ENCODE results near the gene R3HDML.

Gene R3HDML

GRCh38 chr20:44367746-44368145 lies 30.9 kb downstream of the R3HDML start:
- DNase-seq = no peak

DNA sequence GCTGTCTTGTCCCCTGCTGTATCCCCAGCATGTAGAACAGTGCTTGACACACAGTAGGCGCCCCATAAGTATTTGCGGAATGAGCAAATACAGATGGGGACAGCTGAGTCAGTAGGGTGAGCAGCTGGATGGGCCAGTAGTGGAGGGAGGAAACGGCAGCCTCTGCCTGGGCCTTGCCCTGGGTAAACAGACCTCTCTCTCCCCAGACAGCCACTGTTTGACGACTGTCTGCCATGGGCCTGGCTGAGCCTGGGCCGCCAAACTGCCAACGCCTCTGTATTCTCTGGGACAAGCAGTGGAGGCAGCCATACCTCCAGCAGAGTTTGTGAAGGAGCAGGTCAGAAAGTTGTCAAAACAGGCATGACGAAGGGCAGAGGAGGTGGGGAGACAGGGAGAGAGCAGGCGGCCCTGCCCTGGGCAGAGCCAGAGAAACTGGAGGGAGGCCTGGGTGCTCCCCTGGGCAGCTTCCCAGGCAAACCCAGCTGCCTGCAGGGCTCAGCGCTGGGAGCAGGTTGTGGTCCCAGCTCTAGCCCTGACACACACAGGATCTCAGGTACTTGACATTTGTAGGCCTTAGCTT lies 33.9 kb downstream of the R3HDML start:
- DNase-seq = no peak

DNA sequence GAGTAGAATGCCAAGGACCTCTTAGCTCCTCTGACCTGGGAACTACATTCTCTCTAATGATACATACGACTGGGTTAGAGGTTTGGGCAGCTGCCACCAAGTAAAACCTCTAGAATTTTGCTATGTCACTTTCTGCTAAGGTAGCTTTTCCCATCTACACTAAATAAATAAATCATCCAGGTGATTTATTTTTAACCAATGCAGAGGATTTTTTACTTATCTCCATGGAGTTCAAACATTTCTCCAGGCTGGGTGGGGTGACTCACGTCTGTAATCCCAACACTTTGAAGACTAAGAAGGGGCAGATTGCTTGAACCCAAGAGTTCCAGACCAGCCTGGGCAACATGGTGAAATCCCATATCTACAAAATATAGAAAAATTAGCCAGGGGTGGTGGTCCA lies 45.8 kb downstream of the R3HDML start:
- no peak for DNase-seq

DNA sequence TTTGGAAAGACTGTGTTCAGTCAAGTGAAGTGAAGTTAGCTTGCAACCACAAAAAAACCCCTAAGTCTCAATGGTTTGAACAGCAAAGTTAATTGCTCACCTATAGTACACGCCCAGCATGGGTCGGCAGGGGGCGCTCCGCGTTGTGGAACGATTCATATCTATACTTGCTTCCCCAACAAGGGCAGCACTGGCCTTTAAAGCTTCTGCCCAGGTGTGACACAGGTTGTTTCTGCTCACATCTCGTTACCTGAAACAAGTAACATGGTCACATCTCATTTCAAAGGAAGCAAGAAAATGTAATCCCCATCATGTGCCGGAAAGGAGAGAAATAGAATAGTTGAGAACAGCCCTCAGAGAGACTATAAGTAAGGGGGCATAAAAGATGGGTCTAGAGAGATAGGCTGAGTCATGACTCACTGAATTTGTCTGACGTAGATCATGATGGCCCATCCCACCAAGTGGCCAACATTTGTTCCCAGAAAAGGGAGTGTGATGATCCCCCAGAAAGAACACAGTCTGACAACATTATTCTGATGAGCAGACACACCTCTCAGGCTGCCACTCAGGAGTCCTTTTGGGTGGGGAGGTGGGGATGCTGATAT lies 47.7 kb downstream of the R3HDML start:
- DNase-seq = peak; percentile 72

DNA sequence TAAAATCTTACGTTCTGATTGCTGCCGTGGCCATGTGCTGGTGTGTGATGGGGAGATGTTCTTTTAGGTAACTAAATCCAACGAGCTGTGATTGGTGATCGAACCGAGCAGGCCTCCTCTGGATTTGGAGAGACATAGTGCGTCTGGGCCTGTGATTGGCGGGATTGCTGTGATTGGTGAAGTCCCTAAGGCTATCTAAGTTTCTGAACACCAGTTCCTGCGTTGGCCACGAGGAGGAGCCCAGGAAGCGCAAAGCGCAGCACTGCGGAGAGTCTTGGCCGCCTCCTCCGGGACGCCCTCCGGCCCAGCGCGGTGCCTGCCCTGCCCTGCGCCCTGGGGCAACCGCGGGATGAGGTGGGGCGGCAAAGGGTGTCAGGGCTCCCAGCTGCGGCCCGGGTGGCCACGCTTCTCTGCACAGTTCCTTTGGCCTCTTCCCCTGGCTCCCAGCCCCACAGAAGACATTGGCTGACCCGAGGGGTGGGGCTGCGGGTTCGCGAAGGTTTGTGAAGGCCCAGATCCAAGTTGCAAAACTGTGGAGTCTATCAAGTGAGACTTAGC lies 51.7 kb downstream of the R3HDML start:
- peak; percentile 44 for DNase-seq

DNA sequence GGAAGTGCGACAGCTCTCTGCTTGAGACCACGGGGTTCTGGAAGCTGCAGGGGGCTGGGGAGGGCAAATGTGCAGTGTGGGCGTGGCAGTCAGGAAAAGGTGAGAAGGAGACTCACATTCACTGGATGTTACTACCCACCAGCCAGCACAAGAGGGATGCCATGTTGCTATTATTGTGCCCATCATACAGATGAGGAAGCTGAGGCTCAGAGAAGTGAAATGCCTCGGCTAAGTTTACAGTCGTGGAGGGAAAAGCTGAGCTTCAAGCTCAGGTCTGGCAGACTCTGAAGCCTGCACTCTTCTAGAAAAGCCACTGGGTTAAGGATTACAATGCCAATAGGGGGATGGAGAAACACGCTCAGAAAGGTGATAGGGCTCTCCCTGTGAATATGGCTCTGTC lies 53.0 kb downstream of the R3HDML start:
- DNase-seq = no peak

GRCh38 chr20:44390280-44390679 lies 53.4 kb downstream of the R3HDML start:
- no peak for DNase-seq

DNA sequence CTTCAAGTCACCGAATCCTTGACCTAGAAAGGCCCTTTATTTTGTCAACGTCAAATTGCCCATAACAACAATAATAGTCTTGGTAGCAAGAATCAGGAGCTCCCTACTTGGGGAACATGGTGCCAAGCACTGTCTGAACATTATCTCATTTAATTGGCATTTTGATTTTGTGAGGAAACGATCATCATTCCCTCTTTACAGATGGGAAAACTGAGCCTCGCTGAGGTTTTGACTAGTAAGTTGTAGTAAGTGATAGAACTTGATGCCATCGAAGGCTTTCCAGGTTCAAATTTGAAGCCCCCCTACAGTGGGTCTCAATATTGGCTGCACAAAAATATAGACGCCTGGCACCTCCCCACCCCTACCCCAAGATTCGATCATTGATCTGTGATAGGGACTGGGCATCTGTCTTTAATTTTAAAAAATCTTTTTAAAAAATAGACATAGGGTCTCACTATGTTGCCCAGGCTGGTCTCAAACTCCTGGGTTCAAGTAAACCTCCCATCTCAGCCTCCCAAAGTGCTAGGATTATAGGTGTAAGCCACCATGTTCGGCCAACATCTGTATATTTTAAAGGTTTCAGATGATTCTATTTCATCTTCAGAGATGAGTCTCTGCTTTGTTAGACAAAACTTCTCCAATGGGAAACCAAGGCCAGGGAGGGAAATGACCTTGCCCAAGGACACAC lies 55.4 kb downstream of the R3HDML start:
- no peak for DNase-seq

GRCh38 chr20:44392776-44393607 lies 56.1 kb downstream of the R3HDML start:
- no peak for DNase-seq

- DNase-seq = no peak
These were observed 57.0 kb downstream of the R3HDML start for GRCh38 chr20:44393608-44394451.

- DNase-seq = no peak
These were observed 57.5 kb downstream of the R3HDML start for GRCh38 chr20:44394452-44394701.

GRCh38 chr20:44394702-44395460 lies 58.0 kb downstream of the R3HDML start:
- no peak for DNase-seq

GRCh38 chr20:44395461-44396340 lies 58.9 kb downstream of the R3HDML start:
- no peak for DNase-seq

DNA sequence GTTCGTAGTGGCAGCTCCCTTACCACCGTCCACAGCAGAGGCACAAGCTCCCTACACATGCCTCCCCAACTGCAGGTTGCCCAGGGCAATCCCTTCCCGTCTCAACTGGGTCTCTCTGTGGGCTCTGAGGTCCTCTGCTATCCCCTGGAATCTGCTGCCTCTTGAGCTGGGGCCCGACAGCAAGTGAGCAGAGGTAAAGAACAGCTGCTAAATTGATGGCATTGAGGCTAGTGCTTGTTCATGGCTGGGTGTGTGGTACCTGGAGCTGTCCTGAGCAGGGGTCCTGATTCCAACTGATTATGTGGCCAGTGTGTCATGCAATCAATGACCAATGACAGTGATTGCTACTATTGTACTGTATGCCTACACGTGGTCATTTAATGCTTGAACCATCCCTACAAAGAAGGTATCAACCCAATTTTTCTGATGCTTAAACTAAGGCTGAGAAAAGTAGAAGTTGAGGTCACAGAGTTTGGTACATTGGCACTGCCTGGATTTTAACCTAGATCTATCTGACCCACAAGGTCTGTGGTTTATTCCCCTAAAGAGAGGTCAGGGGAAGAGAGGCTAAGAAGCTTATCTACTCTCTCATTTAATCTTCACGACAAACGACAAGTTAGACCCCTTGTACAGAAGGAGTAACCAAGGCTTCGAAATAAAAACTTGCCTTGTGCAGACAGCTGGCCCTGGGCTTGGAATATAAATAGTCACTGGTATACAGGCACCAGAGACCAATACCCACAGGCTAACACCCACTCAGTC lies 59.7 kb downstream of the R3HDML start:
- no peak for DNase-seq

DNA sequence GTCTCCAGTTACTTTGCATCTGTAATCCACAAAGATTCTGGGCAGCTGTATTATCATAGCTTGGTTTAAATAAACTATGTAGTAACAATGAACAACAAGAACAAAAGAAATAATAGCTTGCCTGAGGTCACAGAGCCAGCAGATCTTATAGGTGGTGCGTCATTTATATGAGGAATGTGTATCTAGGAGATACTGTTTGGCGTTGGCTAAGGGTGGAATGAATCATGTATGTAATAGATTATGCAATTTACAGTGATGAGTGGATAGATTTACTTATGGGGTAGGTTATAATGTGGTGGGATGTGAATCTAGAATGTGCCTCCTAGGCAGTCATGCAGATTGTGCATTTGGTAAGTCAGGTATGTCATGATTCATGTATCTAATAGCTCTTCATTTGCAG lies 61.5 kb downstream of the R3HDML start:
- DNase-seq = no peak

- DNase-seq = no peak
These were observed 62.6 kb downstream of the R3HDML start for GRCh38 chr20:44399446-44399845.

DNA sequence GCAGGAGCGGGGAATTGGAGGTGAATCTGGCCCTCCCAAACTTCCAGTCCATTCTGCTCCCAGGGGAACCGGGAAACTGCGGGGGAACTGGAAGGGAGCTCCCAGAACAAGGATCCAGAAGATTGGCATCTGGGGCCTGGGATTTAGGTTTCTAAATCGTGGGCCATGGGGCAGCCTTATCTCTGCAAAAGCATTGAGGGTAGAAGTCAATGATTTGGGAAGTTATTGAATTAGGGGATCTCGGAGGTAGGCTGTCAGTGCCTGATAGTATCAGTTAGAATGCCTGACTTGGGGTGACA lies 63.8 kb downstream of the R3HDML start:
- DNase-seq = no peak

Measured in activated CD4-positive, alpha-beta T cell treated with anti-CD3 and anti-CD28 coated beads for 1 hour (primary cell).